GM19239 (cell line): ENCODE data around the gene UCMA.
"Not testable (repeated sequence)": the region's sequence is repeated elsewhere in the genome, so short reads cannot be mapped to it uniquely, and the experiment has no call there.

Source experiments
- DNase-seq: peaks from one replicate; pipeline ENCODE4 v3.0.0; 2011; ENCODE audit warnings: low spot score; ENCODE audit not compliant: insufficient read length
- FAIRE-seq: peaks from 2 replicates; lab custom pipeline; 2011; peaks lifted over from hg19 to GRCh38; lab: Jason Lieb, UNC

Gene UCMA

GRCh38 chr10:13236638-13237037 lies 2.5 kb upstream of the UCMA start:
- FAIRE-seq = no peak
- no peak for DNase-seq

GRCh38 chr10:13234736-13235135 lies 562 bp upstream of the UCMA start:
- not testable (repeated sequence) for DNase-seq, FAIRE-seq

- DNase-seq = no peak
- FAIRE-seq = no peak
Observed at GRCh38 chr10:13233358-13233757, 816 bp downstream of the UCMA start.

- no peak for FAIRE-seq
- no peak for DNase-seq
Observed at GRCh38 chr10:13231808-13232207, 2.4 kb downstream of the UCMA start.

- DNase-seq (no peak), FAIRE-seq (no peak)
Observed at GRCh38 chr10:13231190-13231589, 3.0 kb downstream of the UCMA start.

GRCh38 chr10:13227031-13227430 lies 7.1 kb downstream of the UCMA start:
- DNase-seq (no peak), FAIRE-seq (no peak)

GRCh38 chr10:13225601-13226000 lies 8.6 kb downstream of the UCMA start:
- DNase-seq (no peak), FAIRE-seq (no peak)

GRCh38 chr10:13224210-13224995 lies 9.8 kb downstream of the UCMA start:
- no peak for DNase-seq

GRCh38 chr10:13223241-13223640 lies 10.9 kb downstream of the UCMA start:
- FAIRE-seq = no peak
- DNase-seq = no peak

More at GRCh38 chr10:13224210-13224995, 9.8 kb downstream of the UCMA start:
- FAIRE-seq = no peak

GRCh38 chr10:13222566-13222965 lies 11.6 kb downstream of the UCMA start:
- no peak for DNase-seq
- no peak for FAIRE-seq

- DNase-seq = no peak
- no peak for FAIRE-seq
Observed at GRCh38 chr10:13222151-13222550, 12.0 kb downstream of the UCMA start.

GRCh38 chr10:13221572-13221971 lies 12.6 kb downstream of the UCMA start:
- no peak for FAIRE-seq
- no peak for DNase-seq

- no peak for FAIRE-seq
- no peak for DNase-seq
Observed at GRCh38 chr10:13219685-13220670, 14.2 kb downstream of the UCMA start.

GRCh38 chr10:13218878-13219277 lies 15.3 kb downstream of the UCMA start:
- DNase-seq = no peak
- no peak for FAIRE-seq

GRCh38 chr10:13213163-13213562 lies 21.0 kb downstream of the UCMA start:
- FAIRE-seq (no peak), DNase-seq (no peak)

- DNase-seq (no peak), FAIRE-seq (no peak)
Observed at GRCh38 chr10:13206546-13207443, 27.4 kb downstream of the UCMA start.

GRCh38 chr10:13206091-13206490 lies 28.1 kb downstream of the UCMA start:
- FAIRE-seq = no peak

GRCh38 chr10:13201132-13201531 lies 33.0 kb downstream of the UCMA start:
- DNase-seq (no peak), FAIRE-seq (no peak)

More at GRCh38 chr10:13206091-13206490, 28.1 kb downstream of the UCMA start:
- DNase-seq = no peak

- DNase-seq (no peak), FAIRE-seq (no peak)
Observed at GRCh38 chr10:13195016-13195415, 39.2 kb downstream of the UCMA start.

GRCh38 chr10:13193637-13194036 lies 40.5 kb downstream of the UCMA start:
- FAIRE-seq (no peak), DNase-seq (no peak)
